GM19193 (cell line): ENCODE results near the gene ADARB1.

Experiments used
- POLR2A ChIP-seq: IDR thresholded peaks from 4 replicates; pipeline ENCODE4 v1.6.1; 2011; ENCODE audit not compliant: insufficient read depth, insufficient read length; ENCODE audit errors: extremely low read depth

Gene ADARB1

GRCh38 chr21:45248301-45248892 lies 174.0 kb downstream of the ADARB1 start:
- TF ChIP-seq POLR2A, result no peak

DNA sequence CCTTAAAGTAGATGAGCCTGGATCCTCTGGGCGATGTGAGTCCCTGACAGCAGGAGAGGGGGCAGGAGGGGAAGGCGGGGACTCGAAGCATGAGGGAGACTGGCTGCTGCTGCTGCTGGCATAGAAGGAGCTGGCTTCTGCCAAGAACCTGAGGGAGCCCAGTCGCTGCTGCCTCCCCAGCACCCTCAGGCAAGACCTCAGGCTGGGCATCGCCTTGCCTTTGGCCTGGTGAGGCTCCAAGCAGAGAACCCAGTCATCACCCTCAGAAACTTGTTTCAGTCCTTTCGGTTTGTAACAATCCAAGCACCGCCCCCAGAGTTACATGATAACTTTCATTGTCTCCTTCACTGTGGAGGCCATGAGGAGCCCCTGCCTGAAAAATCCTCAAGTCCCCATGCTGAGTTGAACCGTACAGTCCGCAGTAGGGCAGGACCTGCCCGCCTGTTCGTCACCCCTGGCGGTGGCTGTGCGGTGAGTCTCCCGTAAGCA lies 174.6 kb downstream of the ADARB1 start:
- no peak for TF ChIP-seq POLR2A

GRCh38 chr21:45249626-45250025 lies 175.2 kb downstream of the ADARB1 start:
- no peak for TF ChIP-seq POLR2A

- TF ChIP-seq POLR2A, result no peak
These were observed 175.9 kb downstream of the ADARB1 start for GRCh38 chr21:45250272-45250671.

DNA sequence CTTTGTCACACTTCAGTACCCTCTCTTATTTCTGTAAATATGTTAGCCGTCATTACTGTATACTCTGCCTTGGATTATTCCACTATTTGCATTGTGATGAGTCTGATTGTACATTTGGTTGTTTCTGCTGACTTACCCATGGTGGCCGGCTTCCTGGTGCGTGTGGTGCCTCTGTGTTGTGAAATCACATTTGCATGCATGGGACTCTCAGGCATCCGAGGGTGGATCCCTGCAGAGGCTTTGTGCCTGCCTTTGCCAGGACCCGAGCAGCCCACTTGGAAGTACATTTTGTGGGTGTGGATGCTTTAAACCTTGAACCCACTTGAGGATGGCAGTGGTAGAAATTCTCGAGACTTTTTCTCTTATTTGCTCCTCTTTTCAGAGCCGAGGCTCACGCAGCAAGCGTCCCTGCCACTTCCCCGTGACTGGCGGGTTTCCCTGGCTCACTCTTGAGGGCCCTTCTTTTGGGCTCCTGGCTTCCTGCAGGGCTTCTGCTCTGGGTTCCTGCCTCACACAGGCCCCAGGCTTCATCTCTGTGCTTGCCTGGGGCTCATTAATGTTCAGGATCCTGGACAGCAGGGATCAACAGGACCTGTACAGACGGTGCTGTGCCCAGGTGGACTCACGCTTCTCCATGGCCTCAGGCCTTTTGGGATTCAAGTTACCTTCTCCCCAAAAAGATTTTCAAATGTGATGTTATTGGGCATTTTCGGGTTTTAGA lies 176.7 kb downstream of the ADARB1 start:
- no peak for TF ChIP-seq POLR2A

DNA sequence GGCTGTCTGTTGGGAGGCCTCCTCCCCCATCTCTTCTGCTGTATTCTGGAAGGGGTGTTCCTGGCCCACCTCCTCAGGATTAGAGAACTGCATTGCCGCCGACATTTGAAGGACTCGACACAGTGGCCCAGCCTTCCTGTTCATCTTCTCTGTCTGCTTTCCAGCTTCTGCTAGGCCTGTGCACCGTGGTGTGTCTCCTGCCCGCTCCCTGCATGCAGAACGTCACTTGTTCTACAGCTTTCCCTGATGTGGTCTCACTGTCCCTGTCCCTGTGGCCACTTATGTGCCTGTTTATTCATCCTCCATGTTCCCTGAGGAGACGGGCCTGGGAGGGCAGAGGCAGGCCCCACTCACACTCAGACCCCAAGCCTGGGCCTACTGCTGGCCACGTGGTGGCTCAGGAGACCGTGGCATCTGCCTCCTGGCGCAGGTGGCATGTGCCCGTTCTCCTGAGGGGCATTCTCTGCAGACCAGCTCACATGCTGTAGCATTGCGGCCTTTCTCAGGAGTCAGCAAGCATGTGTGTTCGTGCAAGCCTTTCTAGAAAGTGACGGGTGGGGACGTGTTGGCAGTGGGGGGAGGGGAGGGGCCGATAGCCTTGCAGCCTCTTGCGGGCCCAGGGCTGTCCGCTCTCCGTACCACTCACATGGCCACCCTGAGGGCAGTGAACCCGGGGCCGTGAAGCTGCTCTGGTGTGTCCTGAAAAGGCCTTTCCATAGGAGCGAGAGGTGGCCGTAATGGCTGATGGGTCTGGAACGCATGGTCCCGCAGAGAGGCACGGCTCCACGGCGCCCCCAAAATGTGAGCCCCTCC lies 177.5 kb downstream of the ADARB1 start:
- no peak for TF ChIP-seq POLR2A

DNA sequence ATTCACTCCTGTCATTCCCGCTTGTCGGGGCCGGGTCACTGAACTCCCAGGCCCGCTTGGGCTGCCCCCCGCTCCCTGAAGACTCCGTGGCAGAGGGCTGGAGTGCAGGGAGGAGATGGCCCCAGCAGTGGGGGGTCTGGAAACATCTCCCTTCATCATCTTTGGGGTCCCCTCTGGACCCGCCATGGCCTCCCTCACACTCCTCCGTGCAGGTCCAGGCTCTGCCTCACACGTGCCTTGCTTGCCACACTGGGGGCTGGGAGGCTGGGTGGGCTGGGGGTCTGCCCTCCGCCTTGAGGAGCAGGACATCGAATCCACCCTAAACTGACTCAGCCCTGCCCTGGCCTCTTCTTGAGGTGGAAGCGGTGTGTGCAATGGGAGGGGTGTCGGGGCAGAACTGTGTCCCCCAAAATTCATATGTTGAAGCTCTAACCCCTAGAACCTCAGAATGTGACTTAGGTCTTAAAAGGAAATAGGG lies 178.1 kb downstream of the ADARB1 start:
- no peak for TF ChIP-seq POLR2A

DNA sequence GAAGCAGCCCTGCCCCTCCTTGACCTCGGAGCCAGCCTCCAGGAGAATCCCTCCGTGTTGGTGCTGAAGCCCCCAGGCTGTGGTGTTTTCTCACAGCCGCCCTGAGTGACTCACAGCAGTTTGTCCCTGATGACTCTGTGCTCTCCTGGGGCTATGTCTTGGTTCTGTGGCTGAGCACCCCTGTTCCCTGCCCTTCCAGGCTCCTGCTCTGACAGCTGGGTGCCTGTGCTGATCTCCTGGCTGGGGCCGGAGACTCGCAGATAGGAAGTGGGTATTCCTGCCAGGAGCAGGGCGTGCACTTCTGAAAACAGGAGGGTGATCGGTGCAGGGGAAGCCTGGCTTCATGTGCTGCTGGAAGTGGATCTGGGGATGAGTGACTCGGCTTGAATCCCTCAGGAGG lies 178.8 kb downstream of the ADARB1 start:
- TF ChIP-seq POLR2A, result no peak

DNA sequence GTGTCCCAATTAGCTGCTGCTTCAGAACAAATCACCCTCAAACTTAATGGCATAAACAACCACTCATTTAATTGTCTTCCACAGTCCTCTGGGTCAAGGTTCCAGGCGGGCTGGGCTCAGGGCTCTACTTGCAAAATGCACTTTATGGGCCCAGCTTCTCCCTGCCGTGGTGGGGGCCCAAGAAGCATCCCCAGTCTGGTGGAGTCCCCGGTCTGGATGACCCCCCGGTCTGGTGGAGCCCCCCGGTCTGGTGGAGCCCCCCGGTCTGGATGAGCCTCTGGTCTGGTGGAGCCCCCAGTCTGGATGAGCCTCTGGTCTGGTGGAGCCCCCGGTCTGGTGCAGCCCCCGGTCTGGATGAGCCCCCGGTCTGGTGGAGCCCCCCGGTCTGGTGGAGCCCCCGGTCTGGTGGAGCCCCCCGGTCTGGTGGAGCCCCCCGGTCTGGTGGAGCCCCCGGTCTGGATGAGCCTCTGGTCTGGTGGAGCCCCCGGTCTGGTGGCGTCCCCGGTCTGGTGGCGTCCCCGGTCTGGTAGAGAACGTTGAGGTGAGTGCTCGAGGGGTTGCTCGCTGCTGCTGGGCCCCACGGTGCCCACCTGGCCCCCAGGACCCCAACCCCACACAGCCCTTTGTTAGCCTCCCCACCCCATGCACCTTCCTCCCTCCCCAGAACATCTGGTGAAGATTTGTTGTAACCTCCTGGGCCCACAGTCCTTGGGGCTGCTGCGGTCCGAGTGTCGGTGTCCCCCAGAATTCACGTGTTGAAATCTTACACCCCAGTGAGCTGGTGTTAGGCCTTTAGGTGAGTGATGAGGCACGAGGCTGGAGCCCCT lies 179.5 kb downstream of the ADARB1 start:
- TF ChIP-seq POLR2A, result no peak

- TF ChIP-seq POLR2A, result no peak
These were observed 180.1 kb downstream of the ADARB1 start for GRCh38 chr21:45254460-45254930.

GRCh38 chr21:45255381-45256020 lies 181.1 kb downstream of the ADARB1 start:
- no peak for TF ChIP-seq POLR2A

DNA sequence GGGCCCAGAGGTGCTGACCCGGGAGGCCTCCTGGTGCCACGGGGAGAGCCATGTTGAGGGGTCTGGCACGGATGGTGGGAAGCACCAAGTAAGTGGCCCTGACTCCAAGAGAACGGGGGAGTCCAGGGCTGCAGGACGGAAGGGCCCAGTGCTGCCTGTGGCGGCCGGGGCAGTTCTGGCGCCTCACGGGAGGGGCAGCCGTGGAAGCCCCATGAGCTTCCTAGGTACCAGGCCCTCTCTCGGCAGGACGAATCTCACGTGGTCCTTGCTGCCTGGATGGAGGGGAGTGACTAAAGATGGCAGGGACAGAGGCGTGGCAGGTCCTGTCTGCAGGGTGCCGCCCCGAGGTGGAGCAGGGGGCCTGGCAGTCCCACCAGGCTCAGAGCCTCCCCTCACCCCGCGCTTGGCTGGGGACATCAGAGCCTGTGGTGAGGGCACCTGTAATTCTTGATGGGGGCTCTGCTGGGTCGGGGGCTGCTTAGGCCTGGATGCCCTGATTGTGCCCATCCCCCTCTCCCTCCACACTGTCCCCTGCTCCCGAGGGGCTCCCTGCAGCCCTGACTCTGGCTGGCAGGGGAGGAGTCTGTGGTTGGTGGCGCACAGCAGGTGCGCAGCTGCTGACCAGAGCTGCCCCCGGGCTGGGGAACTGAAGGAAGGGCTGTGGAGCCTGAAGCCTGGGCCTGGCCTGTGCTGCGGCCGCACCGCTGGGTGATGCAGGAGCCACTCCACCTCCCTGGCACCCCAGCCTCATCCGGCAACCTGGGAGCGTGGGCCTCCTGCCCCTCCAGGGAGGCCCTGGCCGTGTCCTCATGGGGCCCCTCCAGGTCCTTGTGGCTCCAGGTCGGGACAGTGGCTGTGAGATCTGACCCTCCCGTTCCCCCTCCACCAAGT lies 181.9 kb downstream of the ADARB1 start:
- no peak for TF ChIP-seq POLR2A
